Left ventricle myocardium superior (tissue), 1 donor: ENCODE results near the gene DNAJB5. TPM values are rescaled to one million over a fixed set of nuclear protein-coding genes. Genes with fewer than 3 reads are reported as not detected.
"Not testable (repeated sequence)": the region's sequence is repeated elsewhere in the genome, so short reads cannot be mapped to it uniquely, and the experiment has no call there.

Experiments used
- ATAC-seq: fragments of 200-7000 bp; cut with Tn5 transposase; one replicate; pipeline ENCODE4 v1.9.1; 2020; ENCODE audit warnings: mild to moderate bottlenecking, moderate library complexity
- DNase-seq: peaks from one replicate; pipeline ENCODE4 v3.0.0-alpha.2; 2020
- intact Hi-C: fragments of 100-400 bp; cut with micrococcal nuclease; formaldehyde crosslinking; loops from one replicate; pipeline ENCODE4 v1.11.0; 2022
- long read RNA-seq: library from polyadenylated mRNA; unstranded; transcript quantifications from one replicate; pipeline ENCODE4 v2.0.0, GENCODE V29; 2021
- total RNA-seq: library from RNA; stranded (reverse); fragmentation: NEBNext Ultra II Directional; extraction: Animal tissue kit (Norgen Biotek cat#: 25700); gene quantifications from one replicate; pipeline ENCODE4 v1.2.1, GENCODE V29; 2021
- donor health status: DM: no; HTN: yes; CAD: no; lungs with severe emphysema.

The DNAJB5 gene
- total RNA-seq: 36.2 TPM
- long read RNA-seq, full-length matches to known transcripts: 4 of 18 reads
- long read RNA-seq, partial matches to known transcripts: 2 of 18 reads
- long read RNA-seq, other reads (novel, unspliced or antisense): 12 of 18 reads

GRCh38 chr9:34989003-34989945 is at the start of gene DNAJB5:
Gene DNAJB5, plus strand, starts transcription at chr9:34989745. Its CDS starts 886 bp downstream, at chr9:34990631.
- intact Hi-C loops: no loop called here
- DNase-seq: peak; percentile 98
- peak; percentile 78 for ATAC-seq

GRCh38 chr9:34939989-34940388 is 49.6 kb upstream of the DNAJB5 start:
- intact Hi-C loops, DNase-seq: not testable (repeated sequence)
- peak; percentile 26 for ATAC-seq

GRCh38 chr9:34948451-34948850 is 41.1 kb upstream of the DNAJB5 start:
- no peak for DNase-seq
- intact Hi-C loops: no loop called here
- no peak for ATAC-seq

DNA sequence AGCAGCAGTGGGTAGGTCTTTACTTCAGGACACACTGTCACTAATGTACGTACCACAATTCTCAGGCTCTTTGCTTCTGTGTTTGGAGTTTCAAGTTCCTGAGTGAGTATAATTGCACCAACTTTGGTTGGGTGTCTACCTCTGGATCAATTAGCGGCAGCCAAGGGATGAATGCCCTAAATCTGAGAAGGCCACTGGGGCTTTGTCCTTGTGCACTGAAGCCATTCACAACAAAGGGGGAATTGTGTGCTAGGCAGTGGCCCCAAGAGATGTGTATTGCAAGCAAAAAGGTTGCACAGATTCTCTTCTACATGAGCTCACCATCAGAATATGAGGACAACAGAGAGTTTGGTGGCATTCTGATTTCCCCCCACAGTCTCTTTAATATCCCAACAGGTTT is 35.3 kb upstream of the DNAJB5 start:
- no peak for DNase-seq
- intact Hi-C loops: no loop called here
- ATAC-seq: no peak

GRCh38 chr9:34956066-34956465 is 33.5 kb upstream of the DNAJB5 start:
- intact Hi-C loops, DNase-seq, ATAC-seq: not testable (repeated sequence)

DNA sequence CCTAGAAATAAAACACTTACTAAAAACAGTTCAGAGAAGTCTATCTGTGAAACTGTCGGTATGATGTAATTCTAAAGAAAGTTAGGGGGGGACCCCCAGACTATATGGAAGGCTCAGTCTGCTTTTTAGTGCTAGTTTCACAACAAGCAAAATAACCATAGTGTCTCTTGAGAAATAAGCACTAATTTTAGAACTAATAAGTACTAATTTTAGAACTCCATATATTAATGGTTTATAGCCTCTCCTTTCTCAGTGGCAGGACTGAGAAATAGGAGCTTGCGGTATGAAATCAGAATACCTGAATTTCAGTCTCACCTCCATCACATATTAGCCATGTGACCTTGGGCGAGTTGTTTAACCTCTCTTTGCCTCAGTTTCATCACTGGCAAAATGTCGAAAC is 32.9 kb upstream of the DNAJB5 start:
- intact Hi-C loops: no loop called here
- DNase-seq: no peak
- no peak for ATAC-seq

- intact Hi-C loops: no loop called here
- peak; percentile 79 for ATAC-seq
- DNase-seq: peak; percentile 44
Measured at GRCh38 chr9:34957492-34958410, 31.8 kb upstream of the DNAJB5 start, which contains the start of gene PHF24. Gene PHF24, plus strand, starts transcription at chr9:34958285. Its CDS starts 13,014 bp downstream, at chr9:34971299.

GRCh38 chr9:34958411-34958982 is 31.0 kb upstream of the DNAJB5 start:
- intact Hi-C loops: no loop called here
- DNase-seq: no peak
- no peak for ATAC-seq

- intact Hi-C loops: no loop called here
- ATAC-seq: no peak
Measured at GRCh38 chr9:34959461-34959860, 30.1 kb upstream of the DNAJB5 start.

DNA sequence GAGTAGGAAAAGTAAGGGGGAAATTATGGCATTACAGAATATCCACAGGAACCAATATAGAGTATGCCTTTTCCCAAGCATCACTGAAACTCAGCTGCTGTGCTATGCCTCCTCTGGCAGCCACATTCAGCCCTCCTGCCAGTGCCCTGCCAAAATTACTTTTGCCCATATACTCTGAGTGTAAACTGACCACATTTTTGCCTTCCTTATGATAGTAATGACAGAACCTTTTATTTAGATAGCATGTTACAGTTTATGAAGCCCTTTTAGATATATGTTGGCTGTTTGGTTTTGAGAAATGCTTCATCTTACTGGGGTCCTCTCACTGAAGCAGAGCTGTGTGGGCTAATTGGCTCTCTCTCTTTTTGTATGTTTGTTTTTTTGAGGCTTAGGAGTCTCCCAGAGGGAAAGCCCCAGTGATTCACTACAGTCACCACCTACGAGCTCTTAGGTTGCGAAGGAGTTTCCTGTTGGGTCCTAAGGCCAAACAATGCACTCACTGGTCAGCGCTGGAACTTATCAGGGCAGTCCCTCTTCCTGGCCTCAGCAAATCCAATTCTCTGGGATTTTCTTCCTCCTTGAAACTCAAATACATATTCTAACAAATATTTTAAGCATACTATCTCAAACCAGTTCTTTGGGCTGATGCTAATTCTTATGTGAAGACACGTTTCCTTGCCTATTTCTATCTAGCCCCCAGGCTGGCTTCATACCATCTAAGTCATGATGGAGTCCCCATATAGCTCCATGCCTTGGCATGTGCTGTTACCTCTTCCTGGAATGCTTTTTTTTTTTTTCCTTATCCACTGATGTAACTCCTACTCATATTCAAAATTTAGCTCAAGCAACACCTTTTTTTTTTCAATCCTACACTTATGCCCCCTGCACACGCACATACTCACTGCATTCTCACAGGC is 27.7 kb upstream of the DNAJB5 start:
- no peak for DNase-seq
- intact Hi-C loops: no loop called here
- ATAC-seq: peak; percentile 27

More at GRCh38 chr9:34959461-34959860, 30.1 kb upstream of the DNAJB5 start:
- no peak for DNase-seq

DNA sequence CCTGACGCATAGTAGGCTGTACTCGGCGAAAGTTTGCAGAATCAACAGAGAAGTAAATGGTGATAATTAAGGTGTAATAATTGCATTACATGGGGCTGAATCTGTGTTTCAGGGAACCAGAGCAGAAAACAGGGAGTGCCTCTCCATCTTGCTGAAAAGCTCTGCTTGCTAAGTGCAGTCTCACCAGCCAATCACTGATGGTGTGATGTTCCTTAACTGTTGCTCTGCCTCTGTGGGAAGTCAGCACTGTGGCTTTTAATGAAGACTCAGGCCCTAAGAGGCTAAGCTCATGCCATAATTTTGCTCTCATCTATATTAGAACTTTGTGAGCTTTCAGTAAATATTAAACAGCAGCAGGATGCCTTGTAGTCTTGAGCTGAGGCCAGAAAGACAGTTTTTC is 27.0 kb upstream of the DNAJB5 start:
- intact Hi-C loops: no loop called here
- DNase-seq (no peak), ATAC-seq (no peak)

DNA sequence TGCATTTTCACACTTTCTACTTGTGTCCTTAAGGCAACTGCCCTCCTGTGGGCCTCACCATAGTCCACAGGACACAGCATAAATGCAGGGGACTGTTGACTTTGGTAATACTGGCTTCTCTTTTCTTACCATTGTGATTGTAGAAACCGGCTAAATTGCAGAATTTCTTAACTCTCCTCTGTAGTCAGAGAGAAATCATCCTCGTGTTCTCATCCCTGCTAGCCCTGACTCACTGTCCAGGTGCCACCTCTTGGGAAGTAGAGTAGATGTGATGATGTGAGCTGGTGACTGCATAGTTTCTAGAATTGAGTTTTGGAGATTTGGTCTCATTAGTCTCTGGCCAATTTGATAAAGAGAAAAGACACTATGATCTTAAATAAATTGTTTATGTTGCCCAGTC is 26.0 kb upstream of the DNAJB5 start:
- DNase-seq: no peak
- intact Hi-C loops: no loop called here
- ATAC-seq: no peak

- intact Hi-C loops: no loop called here
- DNase-seq: no peak
- ATAC-seq: no peak
Measured at GRCh38 chr9:34964458-34964857, 25.1 kb upstream of the DNAJB5 start.

DNA sequence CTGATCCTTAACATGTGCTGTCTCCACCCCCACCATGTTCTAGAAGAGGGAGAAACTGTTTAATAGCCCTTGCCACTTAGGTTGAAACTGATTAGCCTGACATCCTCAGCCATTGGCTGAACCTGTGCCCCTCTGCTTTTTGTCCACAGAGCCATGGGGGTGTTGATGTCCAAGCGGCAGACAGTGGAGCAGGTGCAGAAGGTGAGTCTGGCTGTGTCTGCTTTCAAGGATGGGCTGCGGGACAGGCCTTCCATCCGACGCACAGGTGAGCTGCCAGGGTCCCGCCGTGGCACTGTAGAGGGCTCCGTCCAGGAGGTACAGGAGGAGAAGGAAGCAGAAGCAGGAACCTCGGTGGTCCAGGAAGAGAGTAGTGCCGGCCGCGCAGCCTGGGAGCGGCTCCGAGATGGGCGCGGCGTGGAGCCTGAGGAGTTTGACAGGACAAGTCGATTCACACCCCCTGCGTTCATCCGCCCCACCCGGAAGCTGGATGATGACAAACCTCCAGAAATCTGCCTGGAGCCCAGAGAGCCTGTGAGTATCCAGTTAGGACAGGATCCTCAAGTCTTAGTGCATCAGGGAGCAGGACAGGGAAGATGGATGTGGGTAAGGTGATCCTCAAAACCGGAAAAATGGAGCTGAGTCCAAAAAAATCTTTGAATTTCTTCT is 18.3 kb upstream of the DNAJB5 start:
- DNase-seq: no peak
- no peak for ATAC-seq
- intact Hi-C loops: loop anchor here (5.0 kb wide), 1 partner anchor 64 kb away; no protein-coding TSS in a partner anchor

DNA sequence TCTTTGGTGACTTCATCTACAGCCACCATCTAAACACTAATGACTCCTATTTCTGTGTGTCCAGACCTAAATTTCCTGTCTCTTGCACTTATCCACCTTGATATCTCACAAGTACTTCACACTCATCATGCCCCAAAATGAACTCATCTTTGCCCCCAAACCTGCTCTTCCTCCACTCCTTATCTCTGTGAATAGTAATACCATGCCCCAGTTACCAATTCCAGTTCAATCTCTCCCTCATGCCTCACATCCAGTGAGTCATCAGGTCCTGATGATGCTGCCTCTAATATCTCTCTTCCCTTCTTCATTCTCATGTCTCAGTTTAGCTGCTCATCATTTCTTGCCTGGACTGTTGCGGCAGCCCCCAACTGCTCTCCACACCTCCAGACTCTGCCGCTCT is 14.9 kb upstream of the DNAJB5 start:
- intact Hi-C loops: loop anchor here (5.0 kb wide), 1 partner anchor 67 kb away; no protein-coding TSS in a partner anchor
- DNase-seq (no peak), ATAC-seq (no peak)

DNA sequence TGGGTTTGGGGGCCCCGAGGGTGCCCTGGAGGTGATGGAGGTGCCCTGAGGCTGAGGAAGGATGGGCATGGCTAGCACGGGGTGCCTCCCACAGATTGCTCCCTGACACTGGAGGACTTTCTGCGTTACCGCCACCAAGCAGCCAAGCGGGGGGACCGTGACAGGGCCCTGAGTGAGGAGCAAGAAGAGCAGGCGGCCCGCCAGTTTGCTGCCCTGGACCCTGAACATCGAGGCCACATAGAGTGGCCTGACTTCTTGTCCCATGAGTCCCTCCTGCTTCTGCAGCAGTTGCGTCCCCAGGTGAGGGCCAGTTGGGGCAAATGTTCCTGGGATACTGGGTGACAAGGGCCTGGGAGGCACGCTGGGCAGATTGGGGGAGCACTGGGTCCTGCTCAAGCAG is 13.1 kb upstream of the DNAJB5 start:
- no peak for DNase-seq
- no peak for ATAC-seq
- intact Hi-C loops: no loop called here

GRCh38 chr9:34976992-34977391 is 12.6 kb upstream of the DNAJB5 start:
- intact Hi-C loops: no loop called here
- ATAC-seq: no peak

More at GRCh38 chr9:34976992-34977391, 12.6 kb upstream of the DNAJB5 start:
- DNase-seq: no peak
